OCI-LY3 (cell line): Measurements from ENCODE around the gene OR51D1.

ENCODE experiments used
- EZH2phosphoT487 ChIP-seq: fragments of 200-600 bp; shearing (Covaris generic); IDR thresholded peaks from 2 replicates; pipeline ENCODE4 v1.6.1; 2018; ENCODE audit warnings: antibody characterized with exemption, mixed run types, low read depth
- TF ChIP-seq, protein P1 (sequence below): fragments of 200-600, 300-600 bp; sonication (generic); IDR thresholded peaks from 2 replicates; pipeline ENCODE4 v1.5.1; 2014; ENCODE audit warnings: antibody characterized with exemption, low read length, low read depth

- TF ChIP-seq, protein P1, sequence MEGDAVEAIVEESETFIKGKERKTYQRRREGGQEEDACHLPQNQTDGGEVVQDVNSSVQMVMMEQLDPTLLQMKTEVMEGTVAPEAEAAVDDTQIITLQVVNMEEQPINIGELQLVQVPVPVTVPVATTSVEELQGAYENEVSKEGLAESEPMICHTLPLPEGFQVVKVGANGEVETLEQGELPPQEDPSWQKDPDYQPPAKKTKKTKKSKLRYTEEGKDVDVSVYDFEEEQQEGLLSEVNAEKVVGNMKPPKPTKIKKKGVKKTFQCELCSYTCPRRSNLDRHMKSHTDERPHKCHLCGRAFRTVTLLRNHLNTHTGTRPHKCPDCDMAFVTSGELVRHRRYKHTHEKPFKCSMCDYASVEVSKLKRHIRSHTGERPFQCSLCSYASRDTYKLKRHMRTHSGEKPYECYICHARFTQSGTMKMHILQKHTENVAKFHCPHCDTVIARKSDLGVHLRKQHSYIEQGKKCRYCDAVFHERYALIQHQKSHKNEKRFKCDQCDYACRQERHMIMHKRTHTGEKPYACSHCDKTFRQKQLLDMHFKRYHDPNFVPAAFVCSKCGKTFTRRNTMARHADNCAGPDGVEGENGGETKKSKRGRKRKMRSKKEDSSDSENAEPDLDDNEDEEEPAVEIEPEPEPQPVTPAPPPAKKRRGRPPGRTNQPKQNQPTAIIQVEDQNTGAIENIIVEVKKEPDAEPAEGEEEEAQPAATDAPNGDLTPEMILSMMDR: no peak
- no peak for TF ChIP-seq EZH2phosphoT487
Observed at GRCh38 chr11:4606231-4607015, 30.9 kb upstream of the OR51D1 start.
